Fibroblast of lung (primary cell): ENCODE measurements around the gene UQCRFS1.

Experiments used
- CTCF ChIP-seq, 2 donors: IDR thresholded peaks in 1 of 2; conservative IDR thresholded peaks in 1 of 2; 1 replicate in 1 of 2; 2 replicates in 1 of 2; pipeline ENCODE4 v1.5.1; 2011 to 2012; ENCODE audit warnings: low read length in 2 of 2, control low read depth in 1 of 2, inconsistent platforms in 1 of 2, low read depth in 1 of 2, mild to moderate bottlenecking in 1 of 2
- EZH2 ChIP-seq: IDR thresholded peaks from 2 replicates; pipeline ENCODE4 v1.5.1; 2012; ENCODE audit warnings: low read length, control low read depth, mild to moderate bottlenecking; ENCODE audit errors: missing control alignments

- TF ChIP-seq CTCF (conservative IDR thresholded peaks at IDR 0.05 in 1 of 2, IDR thresholded peaks at IDR 0.05 in 1 of 2; ENCODE audit: low read depth in 1 of 2, low read length in 2 of 2), result peak in 1 of 2 donors; percentile 30
- TF ChIP-seq EZH2, result no peak
These were observed 47.7 kb upstream of the UQCRFS1 start for GRCh38 chr19:29260477-29261317.
